ENCODE measurements around the gene HLA-DQA1. TPM values are rescaled to one million over a fixed set of nuclear protein-coding genes. Genes with fewer than 3 reads are reported as not detected.
A peak's percentile ranks its signal among the peaks of the same experiment; 100 is the strongest.

Gene HLA-DQA1
- total and polyA plus RNA-seq, 9 donors: 1.5 to 3.3 (median 2.7) TPM

- H3K9me3 ChIP-seq (replicated peaks; ENCODE audit: control insufficient read depth, low read depth, low read length): no peaks in the 10 kb centered on the region
- H3K36me3 ChIP-seq (ENCODE audit: control insufficient read depth, insufficient read depth, low read length): no peaks in the 10 kb centered on the region
- H3K4me3 ChIP-seq (ENCODE audit: low read length): no peak overlapping the region
- H3K27me3 ChIP-seq (ENCODE audit: control insufficient read depth, insufficient read depth, low read length): no peaks in the 10 kb centered on the region
- no peak for DNase-seq
- WGBS (ENCODE audit: insufficient coverage): 81% methylated on average over 2 of the region's 4 CpGs
- H3K27ac ChIP-seq (ENCODE audit: low read length): no peak overlapping the region
- H3K4me1 ChIP-seq (ENCODE audit: control insufficient read depth, insufficient read depth, low read length): no peaks in the 10 kb centered on the region
Measured at GRCh38 chr6:32607263-32607987, 29.8 kb upstream of the HLA-DQA1 start.

GRCh38 chr6:32607988-32608298 lies 29.3 kb upstream of the HLA-DQA1 start:
- Histone ChIP-seq H3K27me3 (ENCODE audit: control insufficient read depth, insufficient read depth, low read length) (no peaks in the 10 kb centered on the region), H3K4me3 (ENCODE audit: low read length) (no peak overlapping the region), H3K4me1 (ENCODE audit: control insufficient read depth, insufficient read depth, low read length) (no peaks in the 10 kb centered on the region), H3K9me3 (replicated peaks; ENCODE audit: control insufficient read depth, low read depth, low read length) (no peaks in the 10 kb centered on the region), H3K36me3 (ENCODE audit: control insufficient read depth, insufficient read depth, low read length) (no peaks in the 10 kb centered on the region), H3K27ac (ENCODE audit: low read length) (no peak overlapping the region)
- no peak for DNase-seq
- WGBS (ENCODE audit: insufficient coverage): no CpG with 5 or more reads among the region's 2 CpGs

GRCh38 chr6:32608362-32608761 lies 28.8 kb upstream of the HLA-DQA1 start:
- H3K27ac ChIP-seq (ENCODE audit: low read length): no peak overlapping the region
- no peaks in the 10 kb centered on the region for H3K36me3 ChIP-seq (ENCODE audit: control insufficient read depth, insufficient read depth, low read length)
- no CpG with 5 or more reads among the region's 3 CpGs for WGBS (ENCODE audit: insufficient coverage)
- no peaks in the 10 kb centered on the region for H3K4me1 ChIP-seq (ENCODE audit: control insufficient read depth, insufficient read depth, low read length)
- no peak for DNase-seq
- no peak overlapping the region for H3K4me3 ChIP-seq (ENCODE audit: low read length)
- H3K27me3 ChIP-seq (ENCODE audit: control insufficient read depth, insufficient read depth, low read length): no peaks in the 10 kb centered on the region
- no peaks in the 10 kb centered on the region for H3K9me3 ChIP-seq (replicated peaks; ENCODE audit: control insufficient read depth, low read depth, low read length)

- Histone ChIP-seq H3K4me1 (ENCODE audit: control insufficient read depth, insufficient read depth, low read length) (no peaks in the 10 kb centered on the region), H3K27ac (ENCODE audit: low read length) (peak overlapping the region; percentile 18), H3K27me3 (ENCODE audit: control insufficient read depth, insufficient read depth, low read length) (no peaks in the 10 kb centered on the region), H3K4me3 (ENCODE audit: low read length) (no peak overlapping the region), H3K36me3 (ENCODE audit: control insufficient read depth, insufficient read depth, low read length) (no peaks in the 10 kb centered on the region), H3K9me3 (replicated peaks; ENCODE audit: control insufficient read depth, low read depth, low read length) (no peaks in the 10 kb centered on the region)
- 100% methylated on average over 2 of the region's 3 CpGs for WGBS (ENCODE audit: insufficient coverage)
- no peak for DNase-seq
Measured at GRCh38 chr6:32609391-32609730, 27.8 kb upstream of the HLA-DQA1 start.

- Histone ChIP-seq H3K27me3 (ENCODE audit: control insufficient read depth, insufficient read depth, low read length) (peaks cover 2% of the 10 kb centered on the region), H3K4me3 (ENCODE audit: low read length) (no peak overlapping the region), H3K9me3 (replicated peaks; ENCODE audit: control insufficient read depth, low read depth, low read length) (no peaks in the 10 kb centered on the region), H3K4me1 (ENCODE audit: control insufficient read depth, insufficient read depth, low read length) (no peaks in the 10 kb centered on the region), H3K36me3 (ENCODE audit: control insufficient read depth, insufficient read depth, low read length) (no peaks in the 10 kb centered on the region), H3K27ac (ENCODE audit: low read length) (peak overlapping the region; percentile 40)
- DNase-seq: peak; percentile 92
- WGBS (ENCODE audit: insufficient coverage): 8% methylated on average over 2 of the region's 8 CpGs
Measured at GRCh38 chr6:32609731-32610640, 27.2 kb upstream of the HLA-DQA1 start.

- WGBS (ENCODE audit: insufficient coverage): no CpG with 5 or more reads among the region's 3 CpGs
- Histone ChIP-seq H3K27ac (ENCODE audit: low read length) (no peak overlapping the region), H3K27me3 (ENCODE audit: control insufficient read depth, insufficient read depth, low read length) (peaks cover 2% of the 10 kb centered on the region), H3K4me3 (ENCODE audit: low read length) (no peak overlapping the region), H3K36me3 (ENCODE audit: control insufficient read depth, insufficient read depth, low read length) (no peaks in the 10 kb centered on the region), H3K4me1 (ENCODE audit: control insufficient read depth, insufficient read depth, low read length) (no peaks in the 10 kb centered on the region), H3K9me3 (replicated peaks; ENCODE audit: control insufficient read depth, low read depth, low read length) (no peaks in the 10 kb centered on the region)
- DNase-seq: no peak
Measured at GRCh38 chr6:32610682-32611296, 26.4 kb upstream of the HLA-DQA1 start.

GRCh38 chr6:32613475-32613874 lies 23.7 kb upstream of the HLA-DQA1 start:
- Histone ChIP-seq H3K27me3 (ENCODE audit: control insufficient read depth, insufficient read depth, low read length) (peaks cover 2% of the 10 kb centered on the region), H3K27ac (ENCODE audit: low read length) (no peak overlapping the region), H3K36me3 (ENCODE audit: control insufficient read depth, insufficient read depth, low read length) (no peaks in the 10 kb centered on the region), H3K4me3 (ENCODE audit: low read length) (no peak overlapping the region), H3K4me1 (ENCODE audit: control insufficient read depth, insufficient read depth, low read length) (no peaks in the 10 kb centered on the region), H3K9me3 (replicated peaks; ENCODE audit: control insufficient read depth, low read depth, low read length) (no peaks in the 10 kb centered on the region)
- DNase-seq: no peak
- no CpG with 5 or more reads among the region's 6 CpGs for whole genome bisulfite sequencing (ENCODE audit: insufficient coverage)

- Histone ChIP-seq H3K36me3 (ENCODE audit: control insufficient read depth, insufficient read depth, low read length) (no peaks in the 10 kb centered on the region), H3K4me3 (ENCODE audit: low read length) (no peak overlapping the region), H3K9me3 (replicated peaks; ENCODE audit: control insufficient read depth, low read depth, low read length) (no peaks in the 10 kb centered on the region), H3K27ac (ENCODE audit: low read length) (no peak overlapping the region), H3K4me1 (ENCODE audit: control insufficient read depth, insufficient read depth, low read length) (no peaks in the 10 kb centered on the region), H3K27me3 (ENCODE audit: control insufficient read depth, insufficient read depth, low read length) (peaks cover 2% of the 10 kb centered on the region)
- DNase-seq: no peak
- no CpG with 5 or more reads among the region's 1 CpG for WGBS (ENCODE audit: insufficient coverage)
Measured at GRCh38 chr6:32614366-32615081, 22.7 kb upstream of the HLA-DQA1 start.

GRCh38 chr6:32615885-32616532 lies 21.2 kb upstream of the HLA-DQA1 start:
- Histone ChIP-seq H3K27me3 (ENCODE audit: control insufficient read depth, insufficient read depth, low read length) (peaks cover 2% of the 10 kb centered on the region), H3K36me3 (ENCODE audit: control insufficient read depth, insufficient read depth, low read length) (no peaks in the 10 kb centered on the region), H3K4me1 (ENCODE audit: control insufficient read depth, insufficient read depth, low read length) (no peaks in the 10 kb centered on the region), H3K9me3 (replicated peaks; ENCODE audit: control insufficient read depth, low read depth, low read length) (no peaks in the 10 kb centered on the region), H3K27ac (ENCODE audit: low read length) (no peak overlapping the region), H3K4me3 (ENCODE audit: low read length) (no peak overlapping the region)
- DNase-seq: no peak
- 50% methylated on average over 2 of the region's 3 CpGs for WGBS (ENCODE audit: insufficient coverage)

Measured in muscle of leg (tissue), 11 donors.